Peyer's patch (tissue), 4 donors: Measurements from ENCODE around the gene KIF25.

Source experiments
- CTCF ChIP-seq, 6 experiments: fragments of 450-650 bp in 4 of 6; fragments of 200-600 bp in 2 of 6; sonication (generic) in 1 of 6; IDR thresholded peaks; one replicate each; pipeline ENCODE4 v1.5.1; 2017 to 2019; ENCODE audit warnings: antibody characterized with exemption in 6 of 6, mild to moderate bottlenecking in 3 of 6, moderate library complexity in 1 of 6
- POLR2A ChIP-seq, 2 donors: fragments of 450-650 bp; IDR thresholded peaks; one replicate each; pipeline ENCODE4 v1.5.1; 2017; ENCODE audit warnings: antibody characterized with exemption in 2 of 2, mild to moderate bottlenecking in 2 of 2, moderate library complexity in 2 of 2

DNA sequence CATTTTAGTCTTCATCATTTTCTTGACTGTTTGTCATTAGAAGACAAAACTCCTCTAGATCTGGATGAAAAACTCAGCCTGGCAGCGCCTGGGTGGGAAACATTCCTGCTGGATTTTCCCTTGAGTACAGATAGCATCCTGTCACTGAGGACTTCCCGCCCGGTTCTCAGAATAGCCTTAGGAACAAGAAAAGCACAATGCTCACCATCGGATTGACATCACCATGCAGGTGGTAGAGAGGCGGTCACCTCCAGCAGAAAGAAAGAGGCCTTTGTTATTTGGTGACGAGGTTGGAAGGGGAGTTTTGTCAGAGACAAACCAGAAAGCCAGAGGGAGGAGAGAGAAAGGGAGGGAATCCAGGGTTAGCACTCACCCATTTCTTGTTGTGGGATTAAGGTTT, 39.8 kb downstream of the KIF25 start:
- TF ChIP-seq CTCF (IDR thresholded peaks at IDR 0.05) (no peak), POLR2A (IDR thresholded peaks at IDR 0.05) (no peak)
